Subcutaneous adipose tissue (tissue), 4 donors: ENCODE data around the gene SLC1A6. TPM values are rescaled to one million over a fixed set of nuclear protein-coding genes. Genes with fewer than 3 reads are reported as not detected.

Source experiments
- total RNA-seq, 4 donors: library from RNA; depleted of rRNA; stranded (reverse); fragments of >200 nt; gene quantifications; one replicate each; pipeline ENCODE4 v1.1.0, GENCODE V29; 2016
- TF ChIP-seq, protein P1 (sequence below): fragments of 450-650 bp; IDR thresholded peaks from one replicate; pipeline ENCODE4 v1.5.1; 2016; ENCODE audit warnings: low read depth, mild to moderate bottlenecking, control low read depth, antibody characterized with exemption, moderate library complexity

The SLC1A6 gene
- total RNA-seq, 4 donors from 2014 or later, result not detected

DNA sequence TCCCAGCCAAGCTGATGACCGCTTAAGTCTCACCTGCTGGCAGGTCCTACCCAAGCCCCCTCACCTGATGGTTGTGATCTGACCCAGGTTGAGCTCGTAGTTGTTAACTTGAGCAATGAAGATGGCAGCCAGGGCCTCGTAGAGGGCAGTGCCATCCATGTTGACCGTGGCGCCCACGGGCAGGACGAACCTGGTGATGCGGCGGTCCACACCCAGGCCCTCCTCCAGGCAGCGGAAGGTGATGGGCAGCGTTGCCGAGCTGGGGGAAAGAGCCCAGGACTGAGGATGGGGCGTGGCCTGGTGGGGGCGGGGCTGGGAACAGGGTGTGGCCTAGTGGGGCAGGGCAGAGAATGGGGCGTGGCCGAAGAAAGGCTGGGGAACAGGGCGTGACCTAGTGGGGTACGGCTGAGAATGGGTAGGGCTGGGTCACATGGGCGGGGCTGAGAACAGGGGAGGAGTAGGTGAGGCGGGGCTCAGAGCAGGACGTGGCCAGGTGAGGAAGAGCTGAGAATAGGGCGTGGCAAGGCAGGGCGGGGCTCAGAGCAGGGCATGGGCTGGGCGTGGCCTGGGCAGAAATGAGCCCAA lies 25.5 kb downstream of the SLC1A6 start:
- TF ChIP-seq, protein P1, sequence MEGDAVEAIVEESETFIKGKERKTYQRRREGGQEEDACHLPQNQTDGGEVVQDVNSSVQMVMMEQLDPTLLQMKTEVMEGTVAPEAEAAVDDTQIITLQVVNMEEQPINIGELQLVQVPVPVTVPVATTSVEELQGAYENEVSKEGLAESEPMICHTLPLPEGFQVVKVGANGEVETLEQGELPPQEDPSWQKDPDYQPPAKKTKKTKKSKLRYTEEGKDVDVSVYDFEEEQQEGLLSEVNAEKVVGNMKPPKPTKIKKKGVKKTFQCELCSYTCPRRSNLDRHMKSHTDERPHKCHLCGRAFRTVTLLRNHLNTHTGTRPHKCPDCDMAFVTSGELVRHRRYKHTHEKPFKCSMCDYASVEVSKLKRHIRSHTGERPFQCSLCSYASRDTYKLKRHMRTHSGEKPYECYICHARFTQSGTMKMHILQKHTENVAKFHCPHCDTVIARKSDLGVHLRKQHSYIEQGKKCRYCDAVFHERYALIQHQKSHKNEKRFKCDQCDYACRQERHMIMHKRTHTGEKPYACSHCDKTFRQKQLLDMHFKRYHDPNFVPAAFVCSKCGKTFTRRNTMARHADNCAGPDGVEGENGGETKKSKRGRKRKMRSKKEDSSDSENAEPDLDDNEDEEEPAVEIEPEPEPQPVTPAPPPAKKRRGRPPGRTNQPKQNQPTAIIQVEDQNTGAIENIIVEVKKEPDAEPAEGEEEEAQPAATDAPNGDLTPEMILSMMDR, result no peak

- TF ChIP-seq, protein P1, result no peak
Measured at GRCh38 chr19:14952767-14953166, 26.9 kb downstream of the SLC1A6 start.

- TF ChIP-seq, protein P1, result no peak
Measured at GRCh38 chr19:14950421-14950820, 29.2 kb downstream of the SLC1A6 start.

GRCh38 chr19:14949876-14950275 lies 29.8 kb downstream of the SLC1A6 start:
- TF ChIP-seq, protein P1, result no peak

- TF ChIP-seq, protein P1, result no peak
Measured at GRCh38 chr19:14944456-14944855, 35.2 kb downstream of the SLC1A6 start.

GRCh38 chr19:14943601-14944000 lies 36.1 kb downstream of the SLC1A6 start:
- TF ChIP-seq, protein P1, result no peak

DNA sequence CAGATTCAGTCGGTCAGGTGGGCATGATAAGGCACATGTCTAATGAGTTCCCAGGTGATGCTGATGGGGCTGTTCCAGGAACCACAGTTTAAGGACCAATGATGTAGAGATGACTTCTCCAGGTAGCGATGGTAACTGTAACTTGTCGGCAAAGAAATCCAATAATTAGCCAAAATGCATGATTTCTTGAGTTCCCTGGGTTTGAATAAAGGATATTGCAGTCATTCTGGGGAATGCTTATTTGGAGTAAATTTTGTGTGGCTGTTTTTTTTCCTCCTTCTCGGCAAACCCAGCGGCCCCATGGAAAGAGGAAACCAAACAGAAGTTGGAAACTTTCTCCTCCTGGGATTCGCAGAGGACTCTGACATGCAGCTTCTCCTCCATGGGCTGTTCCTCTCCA lies 38.5 kb downstream of the SLC1A6 start, which contains the start of gene OR7C2:
Gene OR7C2, plus strand, starts transcription at position 301 of the 400 bp plus-strand sequence. Its CDS starts 0 bp downstream, at position 301.
- TF ChIP-seq, protein P1, result no peak
